ENCODE results near the gene SLC25A24.
"Not testable (repeated sequence)": the region's sequence is repeated elsewhere in the genome, so short reads cannot be mapped to it uniquely, and the experiment has no call there.

The SLC25A24 gene

DNA sequence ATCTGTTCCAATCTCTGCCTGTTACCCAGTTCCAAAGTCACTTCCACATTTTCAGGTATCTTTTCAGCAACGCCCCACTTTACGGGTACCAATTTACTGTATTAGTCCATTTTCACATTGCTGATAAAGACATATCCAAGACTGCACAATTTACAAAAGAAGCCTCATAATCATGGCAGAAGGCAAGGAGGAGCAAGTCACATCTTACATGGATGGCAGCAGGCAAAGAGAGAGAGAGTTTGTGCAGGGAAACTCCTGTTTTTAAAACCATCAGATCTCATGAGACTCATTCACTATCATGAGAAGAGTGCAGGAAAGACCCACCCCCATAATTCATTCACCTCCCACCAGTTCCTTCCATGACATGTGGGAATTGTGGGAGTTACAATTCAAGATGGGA, 67.0 kb downstream of the SLC25A24 start:
- not testable (repeated sequence) for DNase-seq

DNA sequence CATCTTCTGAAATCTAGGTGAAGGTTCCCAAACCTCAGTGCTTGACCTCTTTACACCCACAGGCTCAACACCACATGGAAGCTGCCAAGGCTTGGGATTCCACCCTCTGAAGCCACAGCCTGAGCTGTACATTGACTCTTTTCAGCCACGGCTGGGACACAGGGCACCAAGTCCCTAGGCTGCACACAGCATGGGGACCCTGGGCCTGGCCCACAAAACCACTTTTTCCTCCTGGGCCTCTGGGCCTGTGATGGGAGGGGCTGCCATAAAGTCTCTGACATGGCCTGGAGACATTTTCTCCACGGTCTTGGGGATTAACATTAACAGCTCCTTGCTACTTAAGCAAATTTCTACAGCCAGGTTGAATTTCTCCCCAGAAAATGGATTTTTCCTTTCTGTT, 67.8 kb downstream of the SLC25A24 start:
- DNase-seq: not testable (repeated sequence)

- DNase-seq: not testable (repeated sequence)
These were observed 68.9 kb downstream of the SLC25A24 start for GRCh38 chr1:108131281-108131680.

DNA sequence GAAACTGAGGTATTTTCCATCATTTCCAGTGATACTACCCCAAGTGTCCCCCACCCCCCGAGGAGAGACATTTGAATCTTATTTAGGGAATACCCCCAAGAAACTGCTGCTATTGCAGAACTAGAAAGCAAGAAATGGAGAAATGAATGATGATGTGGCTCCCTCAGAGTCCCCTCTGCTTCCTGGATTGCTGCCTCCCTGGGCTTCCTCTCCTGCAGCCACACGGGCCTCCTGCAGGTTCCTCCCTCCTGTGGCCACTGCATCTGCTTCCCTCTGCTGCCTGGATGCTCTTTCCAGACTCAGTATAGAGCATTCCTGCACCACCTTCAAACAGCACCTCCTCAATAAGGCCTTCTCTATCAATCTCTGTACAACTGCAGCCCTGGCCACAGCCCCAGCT, 69.3 kb downstream of the SLC25A24 start:
- DNase-seq: peak; percentile 54

DNA sequence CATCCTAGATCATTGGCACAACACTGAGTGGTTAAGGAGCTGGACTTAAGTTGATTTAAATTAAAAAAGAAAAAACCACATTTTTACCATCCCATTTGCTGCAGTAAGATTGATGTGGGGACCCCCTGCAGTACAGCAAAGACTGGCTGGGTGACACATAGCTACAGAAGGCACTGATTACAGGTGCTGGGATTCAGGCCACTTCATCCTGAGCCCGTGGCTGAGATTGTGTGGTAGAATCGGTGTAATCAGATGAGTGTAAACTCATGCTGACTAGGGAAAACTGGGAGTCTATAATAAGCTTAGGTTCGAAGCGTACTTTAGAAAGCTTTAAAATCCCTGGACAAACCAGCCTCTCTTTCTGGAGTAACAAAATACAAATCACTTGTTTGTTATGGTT, 70.1 kb downstream of the SLC25A24 start:
- no peak for DNase-seq

GRCh38 chr1:108125312-108126138, 74.6 kb downstream of the SLC25A24 start:
- peak; percentile 68 for DNase-seq

GRCh38 chr1:108124622-108125311, 75.4 kb downstream of the SLC25A24 start:
- DNase-seq: no peak

DNA sequence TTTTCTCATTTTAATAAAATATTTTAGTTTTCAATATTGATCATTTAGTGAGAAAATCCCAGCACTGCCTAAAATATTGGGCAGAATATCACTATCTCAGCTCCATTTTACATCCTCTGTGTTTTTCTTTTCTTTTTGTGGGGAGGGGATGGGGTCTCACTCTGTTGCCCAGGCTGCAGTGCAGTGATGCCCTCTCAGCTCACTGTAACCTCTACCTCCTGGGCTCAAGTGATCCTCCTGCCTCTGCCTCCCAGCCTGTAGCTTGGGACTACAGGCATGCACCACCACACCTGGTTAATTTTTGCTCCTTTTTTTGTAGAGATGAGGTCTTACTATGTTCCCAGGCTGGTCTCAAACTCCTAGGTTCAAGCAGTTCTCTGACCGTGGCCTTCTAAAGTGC, 76.1 kb downstream of the SLC25A24 start:
- DNase-seq: no peak

DNA sequence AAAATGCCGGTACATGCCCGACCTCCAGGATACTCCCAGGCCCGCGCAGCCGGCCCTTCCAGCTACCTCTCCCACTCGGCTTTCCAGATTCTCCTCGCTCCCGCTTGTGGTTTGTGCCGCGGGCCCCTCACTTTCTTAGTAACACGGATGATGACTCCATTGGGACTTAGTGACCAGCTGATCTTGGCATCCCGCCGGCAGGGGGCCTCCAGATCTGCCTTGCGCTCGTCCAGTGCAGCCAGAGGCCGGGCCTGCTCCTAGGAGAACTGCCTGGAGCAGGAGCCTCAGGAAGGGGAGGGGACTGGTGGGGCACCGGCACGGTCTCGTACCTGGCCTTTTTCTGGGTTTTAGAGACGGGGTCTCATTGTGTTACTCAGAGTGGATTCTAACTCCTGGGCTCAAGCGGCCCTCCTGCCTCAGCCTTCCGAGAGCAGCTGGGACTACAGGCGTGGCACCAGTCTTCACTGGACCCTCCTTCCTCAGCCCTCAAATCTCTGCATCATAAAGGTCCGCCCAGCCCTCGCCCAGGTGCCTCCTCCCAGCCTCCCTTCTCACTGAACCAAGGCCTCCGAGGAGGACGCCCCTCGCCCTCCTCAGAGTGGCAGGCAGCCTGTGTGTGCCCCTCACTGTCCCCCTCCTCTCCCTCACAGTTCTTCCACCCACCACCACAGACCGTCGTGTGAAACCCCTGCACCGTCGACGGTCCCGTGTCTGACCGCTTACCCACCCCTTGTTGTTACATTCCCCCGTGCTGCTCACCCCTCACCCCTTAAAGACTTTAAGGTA, 78.6 kb downstream of the SLC25A24 start:
- no peak for DNase-seq

GRCh38 chr1:108120163-108120562, 80.0 kb downstream of the SLC25A24 start:
- DNase-seq: no peak

DNA sequence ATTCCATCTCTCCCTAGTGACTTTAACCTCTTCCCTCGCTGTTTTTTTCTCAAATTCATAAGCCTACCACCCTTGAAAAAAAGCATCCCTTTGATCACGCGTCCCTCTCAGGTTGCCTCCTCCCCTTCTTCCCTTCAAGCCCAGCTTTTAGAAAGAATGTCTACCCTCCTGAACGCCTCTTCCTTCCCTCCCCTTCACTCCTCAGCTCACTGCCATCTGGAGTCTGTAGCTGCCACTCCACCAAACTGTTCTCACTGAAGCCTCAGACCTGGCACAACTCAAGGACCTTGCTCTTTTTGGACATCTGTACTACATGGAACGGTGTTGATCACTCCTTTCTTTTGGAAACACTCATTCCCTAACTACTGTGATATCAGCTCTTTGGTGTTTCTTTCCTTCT, 80.6 kb downstream of the SLC25A24 start:
- DNase-seq: no peak

DNA sequence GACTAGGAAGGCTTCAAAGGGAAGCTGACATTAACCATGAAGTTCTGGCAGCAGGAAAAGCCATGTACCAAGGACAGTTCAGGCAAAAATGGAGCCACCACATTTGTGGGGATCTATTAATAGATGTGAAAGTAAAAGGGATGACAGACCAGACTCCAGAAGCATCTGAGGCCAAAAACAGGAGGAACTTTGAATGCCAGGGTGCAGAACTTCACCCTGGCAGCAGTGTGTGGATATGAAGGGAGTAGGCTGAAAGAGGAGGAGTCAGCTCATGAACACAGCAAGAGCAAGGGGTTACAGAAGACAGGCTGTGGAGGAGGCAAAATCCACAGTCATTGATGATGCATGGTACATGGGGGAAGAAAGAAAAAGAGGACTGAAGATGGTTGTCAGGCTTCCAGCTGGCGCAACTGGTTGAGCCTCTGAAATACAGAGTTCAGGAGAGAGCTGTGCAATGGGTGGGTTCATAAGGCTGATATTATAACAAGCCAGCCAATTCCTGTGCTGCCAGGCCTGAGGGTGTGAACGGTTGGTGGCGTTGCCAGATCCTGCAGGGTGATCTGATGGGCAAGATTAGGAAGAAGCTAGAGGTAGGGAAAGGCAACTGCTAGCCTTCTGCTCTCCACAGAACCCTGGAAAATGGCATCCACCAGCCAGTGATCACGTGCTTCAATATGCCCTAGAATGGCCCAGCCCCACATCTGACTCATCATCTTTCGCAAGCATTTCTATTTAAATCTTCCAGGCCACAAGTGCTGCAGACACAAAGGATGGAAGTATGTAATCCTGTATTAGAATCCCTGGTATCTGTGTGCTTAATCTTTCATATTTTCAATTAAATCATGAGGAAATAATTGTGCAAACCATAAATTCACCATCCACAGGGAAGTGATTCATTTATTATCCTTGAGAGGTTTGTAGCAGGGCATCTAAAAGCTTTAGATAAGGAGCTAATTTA, 81.9 kb downstream of the SLC25A24 start:
- DNase-seq: peak; percentile 82

GRCh38 chr1:108117237-108117636, 82.9 kb downstream of the SLC25A24 start:
- DNase-seq: no peak

DNA sequence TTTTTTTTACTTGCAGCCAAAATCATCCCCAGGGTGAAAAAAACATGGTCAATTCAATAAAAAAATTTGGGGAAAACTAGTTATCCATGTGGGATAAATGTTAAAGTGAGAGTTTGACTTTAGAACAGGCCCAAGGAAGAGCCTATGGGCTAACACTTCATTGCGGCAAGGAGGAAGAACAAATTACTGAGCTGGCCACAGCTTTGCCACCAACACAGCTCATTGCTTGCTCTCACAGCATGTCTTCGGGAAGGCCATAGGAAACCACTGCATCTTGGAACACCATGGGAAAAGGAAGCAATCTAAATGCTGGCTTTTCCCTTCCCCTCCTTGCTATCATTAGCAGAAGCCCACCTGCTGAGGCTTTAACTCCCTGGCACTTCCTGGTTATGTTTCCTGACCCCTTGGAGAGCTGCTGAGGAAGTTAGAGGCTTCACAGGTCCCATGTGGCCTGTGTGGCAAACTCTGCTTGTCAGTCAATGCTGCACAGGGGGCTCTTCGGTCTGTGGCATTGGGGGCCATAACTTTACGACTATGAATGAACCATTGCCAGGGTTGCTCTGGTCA, 86.0 kb downstream of the SLC25A24 start:
- peak; percentile 30 for DNase-seq

GRCh38 chr1:108113496-108113895, 86.6 kb downstream of the SLC25A24 start:
- no peak for DNase-seq

GRCh38 chr1:108109295-108109973, 90.7 kb downstream of the SLC25A24 start:
- DNase-seq: peak; percentile 44

GRCh38 chr1:108108119-108108518, 92.0 kb downstream of the SLC25A24 start:
- DNase-seq: no peak

- peak; percentile 93 for DNase-seq
These were observed 92.5 kb downstream of the SLC25A24 start for GRCh38 chr1:108107658-108108057.

DNA sequence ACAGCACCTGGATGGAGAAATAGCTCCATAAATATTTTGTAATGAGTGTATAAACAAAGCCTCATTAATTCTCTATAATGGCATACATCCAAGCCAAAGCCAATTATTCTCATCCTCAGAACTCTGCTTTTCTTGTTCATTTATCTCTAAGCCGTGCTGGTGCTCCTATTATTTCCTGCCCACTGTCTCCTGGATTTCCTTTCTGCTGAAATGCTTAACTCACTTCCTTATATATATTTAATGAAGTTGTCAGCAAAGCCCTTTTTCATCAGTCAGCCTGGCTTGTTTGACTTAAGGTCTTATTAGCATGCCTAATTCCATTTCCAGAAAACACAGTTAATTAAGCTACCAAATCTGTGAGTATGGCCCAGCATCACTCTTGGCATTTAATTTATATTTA, 93.4 kb downstream of the SLC25A24 start:
- peak; percentile 55 for DNase-seq

GRCh38 chr1:108100148-108100547, 100.0 kb downstream of the SLC25A24 start:
- no peak for DNase-seq

GRCh38 chr1:108097018-108097417, 103.1 kb downstream of the SLC25A24 start:
- peak; percentile 35 for DNase-seq
